ENCODE measurements around the gene FTSJ1. TPM values are rescaled to one million over a fixed set of nuclear protein-coding genes. Genes with fewer than 3 reads are reported as not detected.

The FTSJ1 gene
- total and polyA plus RNA-seq, 4 donors: 13.3 to 21.8 (median 17.0) TPM

- Histone ChIP-seq H3K4me1 (ENCODE audit: control insufficient read depth in 4 of 4, insufficient read depth in 4 of 4, low read length in 3 of 4) (peaks cover 0 to 9% (median 6%) of the 10 kb centered on the region in 4 donors), H3K9me3 (ENCODE audit: control insufficient read depth in 4 of 4, low read length in 3 of 4) (no peaks in the 10 kb centered on the region), H3K9ac (ENCODE audit: low read depth in 1 of 2, low read length in 2 of 2) (no peak overlapping the region), H3K27ac (ENCODE audit: low read depth in 1 of 2, low read length in 2 of 2) (no peak overlapping the region), H3K27me3 (ENCODE audit: control insufficient read depth in 4 of 4, insufficient read depth in 4 of 4, low read length in 3 of 4) (no peaks in the 10 kb centered on the region), H3K4me3 (ENCODE audit: low read depth in 1 of 3, low read length in 3 of 3) (no peak overlapping the region), H3K36me3 (ENCODE audit: control insufficient read depth in 4 of 4, insufficient read depth in 3 of 4, low read depth in 1 of 4, low read length in 3 of 4) (peaks cover 4 to 16% (median 7%) of the 10 kb centered on the region in 4 donors)
- DNase-seq (ENCODE audit: low spot score): no peak
- TF ChIP-seq MAX (IDR thresholded peaks at IDR 0.05) (no peak), RXRA (IDR thresholded peaks at IDR 0.05) (no peak), HNF4A (conservative IDR thresholded peaks at IDR 0.05) (no peak), SP1 (IDR thresholded peaks at IDR 0.05) (no peak), JUND (IDR thresholded peaks at IDR 0.05) (no peak), FOXA2 (IDR thresholded peaks at IDR 0.05) (no peak), NR2F2 (IDR thresholded peaks at IDR 0.05) (no peak), REST (IDR thresholded peaks at IDR 0.05) (no peak), ATF3 (IDR thresholded peaks at IDR 0.05) (no peak), TAF1 (conservative IDR thresholded peaks at IDR 0.05) (no peak), RAD21 (IDR thresholded peaks at IDR 0.05) (no peak), YY1 (IDR thresholded peaks at IDR 0.05) (no peak), HNF4G (IDR thresholded peaks at IDR 0.05) (no peak)
- TF ChIP-seq, protein P1, sequence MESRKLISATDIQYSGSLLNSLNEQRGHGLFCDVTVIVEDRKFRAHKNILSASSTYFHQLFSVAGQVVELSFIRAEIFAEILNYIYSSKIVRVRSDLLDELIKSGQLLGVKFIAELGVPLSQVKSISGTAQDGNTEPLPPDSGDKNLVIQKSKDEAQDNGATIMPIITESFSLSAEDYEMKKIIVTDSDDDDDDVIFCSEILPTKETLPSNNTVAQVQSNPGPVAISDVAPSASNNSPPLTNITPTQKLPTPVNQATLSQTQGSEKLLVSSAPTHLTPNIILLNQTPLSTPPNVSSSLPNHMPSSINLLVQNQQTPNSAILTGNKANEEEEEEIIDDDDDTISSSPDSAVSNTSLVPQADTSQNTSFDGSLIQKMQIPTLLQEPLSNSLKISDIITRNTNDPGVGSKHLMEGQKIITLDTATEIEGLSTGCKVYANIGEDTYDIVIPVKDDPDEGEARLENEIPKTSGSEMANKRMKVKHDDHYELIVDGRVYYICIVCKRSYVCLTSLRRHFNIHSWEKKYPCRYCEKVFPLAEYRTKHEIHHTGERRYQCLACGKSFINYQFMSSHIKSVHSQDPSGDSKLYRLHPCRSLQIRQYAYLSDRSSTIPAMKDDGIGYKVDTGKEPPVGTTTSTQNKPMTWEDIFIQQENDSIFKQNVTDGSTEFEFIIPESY (IDR thresholded peaks at IDR 0.05): no peak
- TF ChIP-seq, protein P2, sequence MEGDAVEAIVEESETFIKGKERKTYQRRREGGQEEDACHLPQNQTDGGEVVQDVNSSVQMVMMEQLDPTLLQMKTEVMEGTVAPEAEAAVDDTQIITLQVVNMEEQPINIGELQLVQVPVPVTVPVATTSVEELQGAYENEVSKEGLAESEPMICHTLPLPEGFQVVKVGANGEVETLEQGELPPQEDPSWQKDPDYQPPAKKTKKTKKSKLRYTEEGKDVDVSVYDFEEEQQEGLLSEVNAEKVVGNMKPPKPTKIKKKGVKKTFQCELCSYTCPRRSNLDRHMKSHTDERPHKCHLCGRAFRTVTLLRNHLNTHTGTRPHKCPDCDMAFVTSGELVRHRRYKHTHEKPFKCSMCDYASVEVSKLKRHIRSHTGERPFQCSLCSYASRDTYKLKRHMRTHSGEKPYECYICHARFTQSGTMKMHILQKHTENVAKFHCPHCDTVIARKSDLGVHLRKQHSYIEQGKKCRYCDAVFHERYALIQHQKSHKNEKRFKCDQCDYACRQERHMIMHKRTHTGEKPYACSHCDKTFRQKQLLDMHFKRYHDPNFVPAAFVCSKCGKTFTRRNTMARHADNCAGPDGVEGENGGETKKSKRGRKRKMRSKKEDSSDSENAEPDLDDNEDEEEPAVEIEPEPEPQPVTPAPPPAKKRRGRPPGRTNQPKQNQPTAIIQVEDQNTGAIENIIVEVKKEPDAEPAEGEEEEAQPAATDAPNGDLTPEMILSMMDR (IDR thresholded peaks at IDR 0.05; ENCODE audit: low read depth, low read length, missing input control): no peak
- 98% methylated on average over 19 of the region's 19 CpGs for WGBS
Measured at GRCh38 chrX:48477960-48478755, 2.2 kb downstream of the FTSJ1 start.

Measured in liver (tissue), 9 donors.